Activated T-cell treated with anti-CD3 and anti-CD28 coated beads, Interleukin-2, amount 50 U/mL, for 48 hours (primary cell): Measurements from ENCODE around the gene IWS1.
"Not testable (repeated sequence)": the region's sequence is repeated elsewhere in the genome, so short reads cannot be mapped to it uniquely, and the experiment has no call there.

Experiments
- DNase-seq, 2 experiments: peaks; one replicate each; pipeline ENCODE4 v3.0.0-alpha.2; 2020

IWS1 gene

GRCh38 chr2:127527001-127527804, 914 bp upstream of the IWS1 start:
- no peak for DNase-seq

- peak in 1 of 2 experiments; percentile 35 for DNase-seq
These were observed 578 bp downstream of the IWS1 start for GRCh38 chr2:127525691-127526131.

GRCh38 chr2:127524198-127524834, 2.0 kb downstream of the IWS1 start:
- DNase-seq, result not testable (repeated sequence)

DNA sequence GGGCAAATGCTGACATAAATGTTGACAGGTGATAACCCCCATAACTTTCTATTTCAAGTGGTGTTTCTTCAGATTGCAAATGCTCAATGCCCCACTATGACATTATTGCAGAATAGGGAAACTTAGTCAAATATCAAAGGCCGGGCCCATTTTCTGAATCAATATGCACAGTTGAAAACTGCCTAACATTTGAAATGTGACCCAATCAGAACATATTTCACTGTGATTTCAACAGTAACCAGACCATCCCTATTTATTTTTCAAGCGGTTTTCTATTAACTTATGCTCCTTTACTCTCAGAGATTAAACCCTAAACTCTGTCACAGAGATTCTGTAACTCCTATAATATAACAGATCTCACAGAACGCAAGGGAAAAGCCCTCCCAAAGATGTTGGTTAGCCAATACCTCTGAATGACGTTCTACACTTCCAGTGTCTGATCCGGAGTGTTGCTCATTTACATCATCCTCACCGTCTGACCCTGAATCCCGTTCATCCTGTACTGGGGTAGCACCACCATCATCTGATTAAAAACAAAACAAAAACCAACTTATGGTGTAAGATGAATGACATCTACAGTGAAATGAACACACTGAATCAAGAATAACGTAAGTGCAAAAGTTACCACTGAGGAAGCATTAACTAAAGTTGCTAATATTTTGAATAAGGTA, 2.9 kb downstream of the IWS1 start:
- no peak for DNase-seq

DNA sequence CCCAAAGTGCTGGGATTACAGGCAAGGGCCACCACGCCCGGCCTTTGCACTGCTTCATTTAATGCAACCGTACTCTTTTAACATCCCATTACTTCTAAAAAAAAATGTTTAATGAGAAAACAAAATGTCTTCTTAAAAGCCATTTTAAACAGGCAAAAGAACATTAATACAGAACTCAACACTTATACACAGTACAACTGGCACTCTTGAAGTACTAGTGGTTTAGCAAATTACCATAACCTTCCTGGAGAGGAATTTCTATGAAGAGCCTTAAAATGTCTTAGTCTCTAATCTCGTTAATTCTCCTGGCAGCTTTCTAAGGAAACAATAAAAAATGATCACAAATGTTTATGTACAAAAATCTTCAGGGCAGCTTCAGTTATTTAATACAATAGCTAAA, 5.9 kb downstream of the IWS1 start:
- DNase-seq, result no peak

DNA sequence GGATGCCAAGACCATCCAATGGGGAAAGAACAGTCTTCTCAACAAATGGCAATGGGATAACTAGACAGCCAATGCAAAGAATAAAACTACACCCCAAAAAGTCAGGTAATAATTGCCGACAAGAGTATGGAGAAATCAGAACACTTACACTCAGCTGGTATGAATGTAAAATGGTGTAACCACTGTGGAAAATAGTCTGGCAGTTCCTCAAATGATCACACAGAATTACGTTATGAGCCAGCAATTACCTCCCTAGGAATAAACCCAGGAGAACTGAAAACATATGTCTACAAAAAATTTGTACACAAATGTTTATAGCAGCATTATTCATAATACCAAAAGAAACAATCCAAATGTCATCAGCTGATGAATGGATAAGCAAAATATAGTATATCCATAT, 8.8 kb downstream of the IWS1 start:
- DNase-seq, result no peak

- no peak for DNase-seq
These were observed 10.1 kb downstream of the IWS1 start for GRCh38 chr2:127516041-127516762.

DNA sequence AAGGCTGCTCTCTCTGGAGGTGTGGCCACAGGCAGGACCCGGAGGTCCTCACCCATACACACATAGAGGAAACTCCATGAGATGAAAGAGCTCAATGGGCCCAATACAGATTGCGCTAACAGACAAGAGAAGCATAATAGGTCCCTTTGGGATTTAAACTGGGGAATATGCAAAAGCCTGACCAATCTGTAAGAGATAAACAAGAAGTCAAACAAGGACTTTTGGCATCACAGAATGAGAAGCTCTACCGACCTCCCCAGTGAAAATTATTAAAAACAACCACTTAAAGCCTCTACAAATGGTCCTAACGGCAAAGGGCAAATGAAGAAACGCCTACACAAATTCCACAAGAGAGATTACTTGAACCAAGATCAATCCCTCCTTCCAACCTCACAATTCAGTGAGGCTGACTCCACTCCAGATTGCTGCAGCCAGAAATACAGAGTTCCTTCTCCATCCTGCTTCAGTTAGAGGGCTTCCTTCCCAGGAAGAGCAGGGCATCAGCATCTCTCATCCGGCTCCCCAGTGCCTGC, 10.8 kb downstream of the IWS1 start:
- DNase-seq, result no peak

- DNase-seq, result no peak
These were observed 11.8 kb downstream of the IWS1 start for GRCh38 chr2:127514485-127514884.

DNA sequence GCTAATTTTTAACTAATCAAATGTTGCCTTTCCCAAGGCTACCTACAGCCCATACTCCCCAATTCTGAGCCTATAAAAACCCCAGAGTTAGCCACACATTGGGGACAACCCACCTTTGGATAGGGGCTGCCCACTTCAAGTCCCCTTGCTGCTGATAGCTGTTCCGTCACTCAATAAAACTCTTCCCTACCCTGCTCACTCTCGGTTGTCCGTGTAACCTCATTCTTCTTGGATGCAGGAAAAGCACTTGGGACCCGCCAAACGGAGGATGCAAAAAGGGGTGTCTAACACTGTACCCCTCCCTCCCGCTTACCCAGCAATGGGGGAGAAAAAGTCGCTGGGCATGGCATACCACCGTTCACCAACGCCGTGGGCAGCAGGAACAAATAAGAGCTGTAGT, 12.2 kb downstream of the IWS1 start:
- DNase-seq, result no peak

- DNase-seq, result no peak
These were observed 13.9 kb downstream of the IWS1 start for GRCh38 chr2:127512362-127512761.

DNA sequence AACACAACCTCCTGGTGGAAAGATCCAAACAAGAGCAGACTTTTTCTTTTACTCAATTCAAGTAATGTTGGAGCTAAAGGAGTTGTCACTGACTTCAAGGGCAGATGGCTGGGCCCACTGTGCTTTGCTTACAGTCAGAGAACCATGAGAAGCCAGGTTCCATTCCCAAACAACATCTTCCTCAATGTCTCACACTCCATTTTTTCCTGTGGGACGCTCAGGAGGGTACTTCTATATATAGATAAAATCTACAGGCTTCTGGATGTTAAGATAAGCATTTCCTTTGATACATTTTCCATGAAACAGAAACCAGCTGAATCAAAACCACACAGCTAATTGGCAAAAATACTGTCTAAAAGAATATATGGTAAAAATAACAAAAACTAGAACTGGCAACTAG, 14.4 kb downstream of the IWS1 start:
- no peak for DNase-seq

- DNase-seq, result no peak
These were observed 15.1 kb downstream of the IWS1 start for GRCh38 chr2:127511090-127511695.

DNA sequence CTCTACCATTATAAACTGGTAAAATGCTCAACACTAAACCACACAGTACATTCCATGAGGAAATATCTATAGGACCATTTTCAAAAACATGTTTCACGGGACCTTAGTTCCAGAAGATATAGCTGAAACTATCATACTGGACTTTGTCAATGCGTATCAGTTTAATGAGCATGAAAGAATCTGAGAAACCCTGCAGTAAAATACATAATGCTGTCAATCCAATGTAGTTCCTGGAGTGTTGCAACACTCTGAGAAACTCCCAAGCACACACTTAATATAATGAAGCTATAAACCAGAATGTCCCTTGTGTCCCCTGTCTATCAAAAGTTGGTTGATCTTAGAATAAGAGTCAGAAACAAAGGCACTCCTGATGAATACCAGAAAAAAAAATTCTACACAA, 16.2 kb downstream of the IWS1 start:
- no peak for DNase-seq

- no peak for DNase-seq
These were observed 17.7 kb downstream of the IWS1 start for GRCh38 chr2:127508631-127509034.

DNA sequence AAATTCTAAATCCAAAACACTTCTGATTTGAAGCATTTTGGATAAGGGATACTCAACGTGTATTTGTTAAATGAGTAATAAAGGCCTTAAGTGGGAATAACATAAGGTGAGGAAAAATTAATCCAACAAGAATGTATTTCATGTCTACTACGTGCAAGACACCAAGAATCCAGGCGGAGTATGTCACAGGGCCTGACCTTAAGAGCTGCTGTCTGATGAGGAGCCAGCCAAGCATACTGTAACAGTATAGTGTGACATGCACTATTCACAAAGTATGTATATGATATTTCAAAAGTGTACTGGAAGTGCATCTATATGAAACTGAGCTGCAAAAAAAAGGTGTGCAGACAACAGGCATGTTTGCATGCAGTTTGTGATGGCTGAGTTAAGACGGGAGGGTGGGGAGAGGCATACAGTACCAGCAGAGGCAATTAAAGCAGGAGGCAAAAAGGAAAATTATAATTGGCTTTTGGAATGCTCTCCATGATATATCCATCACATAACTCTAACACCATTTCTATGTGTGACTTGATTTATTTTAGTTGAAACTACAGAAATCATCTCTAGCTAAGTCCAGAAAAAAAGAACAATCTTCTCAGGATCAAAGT, 18.2 kb downstream of the IWS1 start:
- DNase-seq, result no peak

DNA sequence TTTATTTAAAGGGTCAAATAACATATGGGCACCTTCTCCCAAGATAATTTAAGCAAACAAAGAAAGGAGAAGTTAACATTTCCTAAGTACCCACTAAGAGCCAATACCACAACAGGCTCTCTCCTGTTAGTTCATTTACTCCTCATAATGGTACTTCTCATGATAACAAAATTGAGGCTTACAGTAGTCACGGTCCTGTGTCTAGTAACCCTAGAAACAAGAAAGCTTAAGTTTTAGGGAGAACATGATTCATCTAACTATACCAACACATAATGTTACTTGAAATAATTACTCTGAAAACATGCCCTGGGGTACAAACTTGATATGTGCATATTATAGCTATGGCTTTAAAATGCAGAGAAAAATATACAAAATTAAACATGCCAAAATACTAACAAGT, 19.8 kb downstream of the IWS1 start:
- no peak for DNase-seq

GRCh38 chr2:127504552-127505430, 21.5 kb downstream of the IWS1 start:
- DNase-seq, result no peak

DNA sequence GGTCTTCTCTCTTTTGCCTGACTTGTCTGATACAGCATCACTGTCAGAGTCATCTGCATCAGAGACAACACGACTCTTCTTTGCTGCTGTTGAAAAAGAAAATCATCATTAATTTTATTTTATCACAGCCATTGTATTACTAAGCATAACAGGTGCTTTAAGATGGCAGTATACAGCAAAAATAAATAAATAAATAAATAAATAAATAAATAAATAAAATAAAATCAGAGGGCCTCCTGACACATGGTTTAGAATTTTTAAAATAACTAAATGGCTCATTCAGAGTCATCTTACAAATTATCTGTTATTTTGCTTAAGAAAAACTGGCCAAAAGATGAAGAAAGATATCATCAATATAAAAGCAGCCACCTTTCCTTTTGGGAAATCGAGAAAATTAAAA, 22.8 kb downstream of the IWS1 start:
- no peak for DNase-seq

GRCh38 chr2:127498386-127498785, 27.9 kb downstream of the IWS1 start:
- DNase-seq, result no peak

- DNase-seq, result no peak
These were observed 36.0 kb downstream of the IWS1 start for GRCh38 chr2:127490283-127490682.
